Effector memory CD8-positive, alpha-beta T cell (primary cell): ENCODE results near the gene IKBIP.
"Not testable (repeated sequence)": the region's sequence is repeated elsewhere in the genome, so short reads cannot be mapped to it uniquely, and the experiment has no call there.

Source experiments
- ATAC-seq: fragments of 150-1000 bp; cut with Tn5 transposase; replicated peaks from 2 replicates; pipeline ENCODE4 v1.10.0; 2021; ENCODE audit warnings: mild to moderate bottlenecking, moderate library complexity
- DNase-seq, 3 experiments: peaks; one replicate each; pipeline ENCODE4 v3.0.0; 2021
- H3K27ac Mint-ChIP-seq, 2 donors: one replicate each; pipeline ENCODE4 v1.8.0; 2022; ENCODE audit warnings: mild to moderate bottlenecking in 2 of 2, mixed read lengths in 2 of 2, moderate library complexity in 2 of 2
- H3K27me3 Mint-ChIP-seq, 2 donors: one replicate each; pipeline ENCODE4 v1.8.0; 2022; ENCODE audit warnings: mixed read lengths in 2 of 2
- H3K36me3 Mint-ChIP-seq: one replicate; pipeline ENCODE4 v1.8.0; 2022; ENCODE audit warnings: mild to moderate bottlenecking, moderate library complexity, mixed read lengths; ENCODE audit not compliant: insufficient read depth
- H3K4me1 Mint-ChIP-seq, 2 donors: one replicate each; pipeline ENCODE4 v1.8.0; 2022; ENCODE audit warnings: low read depth in 2 of 2, mixed read lengths in 2 of 2
- H3K4me3 Mint-ChIP-seq, 2 donors: one replicate each; pipeline ENCODE4 v1.8.0; 2022; ENCODE audit warnings: mild to moderate bottlenecking in 2 of 2, mixed read lengths in 2 of 2, moderate library complexity in 2 of 2
- H3K9me3 Mint-ChIP-seq, 2 donors: one replicate each; pipeline ENCODE4 v1.8.0; 2022; ENCODE audit warnings: mixed read lengths in 2 of 2

The IKBIP gene

DNA sequence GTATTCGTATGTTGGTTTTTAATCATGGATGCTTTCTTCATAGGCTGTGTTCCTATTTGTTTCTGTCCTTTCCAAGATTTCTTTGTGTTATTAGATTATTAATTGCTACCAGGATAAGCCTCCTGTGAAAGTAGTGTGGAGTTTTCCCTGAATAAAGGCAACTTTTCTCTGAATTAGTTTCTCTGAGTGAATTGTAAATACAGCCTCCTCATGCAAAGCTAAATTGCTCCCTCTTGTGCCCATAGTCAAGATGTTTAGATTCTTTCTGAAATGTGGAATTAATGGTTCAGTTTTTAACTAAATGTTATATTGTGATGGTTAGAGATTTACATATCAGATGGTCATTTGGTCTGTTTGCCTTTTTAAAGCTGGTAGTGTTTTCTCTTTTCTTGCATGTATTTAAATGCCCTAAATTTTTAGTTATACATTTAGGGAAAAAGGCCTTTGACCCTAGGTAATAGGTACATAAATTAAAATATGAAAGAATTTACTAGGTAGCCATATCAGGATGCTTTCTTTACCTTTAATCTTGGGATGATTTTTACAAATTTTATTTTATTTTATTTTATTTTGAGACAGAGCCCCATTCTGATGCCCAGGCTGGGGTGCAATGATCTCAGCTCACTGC is 9.4 kb upstream of the IKBIP start:
- ATAC-seq (peak; percentile 68), DNase-seq (peak; percentile 9 to 12 (median 12))
- Mint-ChIP-seq H3K27me3 (no peaks in the 10 kb centered on the region), H3K4me1 (peaks cover 1 to 14% of the 10 kb centered on the region in 2 donors), H3K27ac (no peak overlapping the region), H3K4me3 (no peak overlapping the region), H3K9me3 (no peaks in the 10 kb centered on the region), H3K36me3 (peaks cover 41% of the 10 kb centered on the region)

DNA sequence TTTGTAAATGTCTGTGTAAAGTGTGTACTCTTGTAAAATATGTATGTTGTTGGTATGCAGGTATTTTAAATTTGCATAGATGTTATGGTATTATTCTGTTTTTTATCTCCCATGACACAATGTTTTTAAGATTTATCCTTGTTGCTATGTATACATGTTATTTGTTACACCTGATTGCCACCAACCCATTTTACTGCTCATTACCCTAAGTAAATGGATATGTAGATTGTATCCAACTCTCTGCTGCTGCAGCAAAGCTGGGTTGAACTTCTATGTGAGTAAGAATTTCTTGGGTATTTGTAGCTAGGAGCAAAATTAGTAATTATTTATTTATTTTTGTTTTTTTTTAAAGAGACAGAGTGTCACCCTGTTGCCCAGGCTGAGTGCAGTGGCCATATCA is 6.7 kb upstream of the IKBIP start:
- Mint-ChIP-seq H3K9me3 (no peaks in the 10 kb centered on the region), H3K36me3 (peaks cover 41% of the 10 kb centered on the region), H3K4me3 (no peak overlapping the region), H3K27ac (peak overlapping the region in 1 of 2 donors; percentile 27), H3K27me3 (no peaks in the 10 kb centered on the region), H3K4me1 (peaks cover 6 to 11% of the 10 kb centered on the region in 2 donors)
- ATAC-seq (no peak), DNase-seq (no peak)

DNA sequence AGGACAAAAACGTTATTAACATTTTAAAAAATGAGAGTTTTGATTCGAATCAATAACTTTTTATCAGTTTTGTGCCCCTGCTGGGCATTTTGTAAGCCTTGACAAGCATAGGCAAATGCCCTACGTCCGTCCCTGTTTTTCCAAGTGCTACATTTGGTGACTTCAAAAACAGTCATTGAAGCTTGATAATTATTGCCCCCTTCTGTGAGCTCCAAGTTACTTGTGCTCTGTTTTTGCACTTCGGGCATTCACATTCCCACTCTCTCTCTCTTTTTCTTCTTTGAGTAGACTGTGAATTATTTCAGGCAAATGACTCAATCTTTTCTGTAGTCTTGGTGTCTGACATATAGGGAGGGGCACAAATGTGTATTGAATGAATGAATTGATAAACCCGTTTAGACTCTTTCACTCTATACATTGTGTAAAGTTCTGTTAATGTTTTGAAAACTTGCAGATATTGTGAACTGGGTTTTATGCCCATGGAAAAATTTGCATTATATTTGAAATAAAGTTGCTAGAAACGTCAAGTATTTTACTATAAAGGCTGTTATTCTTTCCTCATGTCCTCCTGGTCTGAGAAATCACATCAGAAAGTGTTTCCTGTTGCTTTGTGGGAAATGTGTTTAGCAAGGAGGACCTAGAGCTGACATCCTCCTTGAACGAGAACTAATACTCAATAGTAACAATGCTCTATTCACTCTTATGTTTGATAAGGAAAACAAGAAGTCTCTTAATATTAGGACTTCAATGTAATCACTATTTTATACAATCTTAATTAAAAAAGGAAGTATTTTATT is 1.9 kb upstream of the IKBIP start:
- ATAC-seq, result no peak
- H3K4me1 Mint-ChIP-seq, result peaks cover 6 to 19% of the 10 kb centered on the region in 2 donors
- peaks cover 42% of the 10 kb centered on the region for H3K36me3 Mint-ChIP-seq
- no peak for DNase-seq
- peak overlapping the region in 1 of 2 donors; percentile 70 for H3K27ac Mint-ChIP-seq
- H3K4me3 Mint-ChIP-seq, result peak overlapping the region; percentile 95 to 99
- H3K27me3 Mint-ChIP-seq, result no peaks in the 10 kb centered on the region
- H3K9me3 Mint-ChIP-seq, result no peaks in the 10 kb centered on the region

DNA sequence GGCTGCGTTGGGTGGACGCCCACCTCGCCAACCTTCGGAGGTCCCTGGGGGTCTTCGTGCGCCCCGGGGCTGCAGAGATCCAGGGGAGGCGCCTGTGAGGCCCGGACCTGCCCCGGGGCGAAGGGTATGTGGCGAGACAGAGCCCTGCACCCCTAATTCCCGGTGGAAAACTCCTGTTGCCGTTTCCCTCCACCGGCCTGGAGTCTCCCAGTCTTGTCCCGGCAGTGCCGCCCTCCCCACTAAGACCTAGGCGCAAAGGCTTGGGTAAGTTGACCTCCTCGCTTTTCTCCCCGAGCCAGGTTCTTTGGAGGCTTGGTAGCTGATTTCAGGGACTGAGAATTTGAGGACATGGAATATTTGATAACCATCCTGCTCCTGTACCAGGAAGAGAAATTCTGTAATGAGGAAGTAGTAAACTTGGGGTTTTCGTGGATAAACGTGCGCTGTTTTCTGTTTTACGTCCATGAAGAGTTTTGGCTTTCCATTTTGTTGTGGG is 1.0 kb upstream of the IKBIP start:
- H3K4me3 Mint-ChIP-seq, result peak overlapping the region; percentile 95 to 99
- H3K27ac Mint-ChIP-seq, result peak overlapping the region; percentile 70 to 93
- peak in 1 of 3 experiments; percentile 2 for DNase-seq
- peaks cover 9 to 19% of the 10 kb centered on the region in 2 donors for H3K4me1 Mint-ChIP-seq
- no peaks in the 10 kb centered on the region for H3K9me3 Mint-ChIP-seq
- no peaks in the 10 kb centered on the region for H3K27me3 Mint-ChIP-seq
- H3K36me3 Mint-ChIP-seq, result peaks cover 34% of the 10 kb centered on the region
- no peak for ATAC-seq

DNA sequence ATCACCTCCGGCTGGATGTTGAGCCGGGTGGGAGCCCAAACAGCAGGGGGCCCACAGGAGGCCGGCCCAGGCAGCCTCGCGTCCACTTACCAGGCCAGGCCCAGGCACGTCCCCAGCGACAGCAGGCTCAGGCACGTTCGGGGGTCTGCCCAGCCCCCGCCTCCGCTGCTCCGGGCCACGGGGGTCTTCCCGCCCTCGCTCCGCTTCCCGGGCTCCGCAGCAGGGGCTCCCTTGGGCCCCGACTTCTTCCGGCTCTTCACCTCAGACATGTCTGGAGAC is 216 bp downstream of the IKBIP start:
- ATAC-seq (peak; percentile 3), DNase-seq (no peak)
- Mint-ChIP-seq H3K27ac (peak overlapping the region; percentile 93 to 94), H3K4me1 (peaks cover 9 to 19% of the 10 kb centered on the region in 2 donors), H3K4me3 (peak overlapping the region; percentile 95 to 99), H3K27me3 (no peaks in the 10 kb centered on the region), H3K9me3 (no peaks in the 10 kb centered on the region), H3K36me3 (peaks cover 25% of the 10 kb centered on the region)

DNA sequence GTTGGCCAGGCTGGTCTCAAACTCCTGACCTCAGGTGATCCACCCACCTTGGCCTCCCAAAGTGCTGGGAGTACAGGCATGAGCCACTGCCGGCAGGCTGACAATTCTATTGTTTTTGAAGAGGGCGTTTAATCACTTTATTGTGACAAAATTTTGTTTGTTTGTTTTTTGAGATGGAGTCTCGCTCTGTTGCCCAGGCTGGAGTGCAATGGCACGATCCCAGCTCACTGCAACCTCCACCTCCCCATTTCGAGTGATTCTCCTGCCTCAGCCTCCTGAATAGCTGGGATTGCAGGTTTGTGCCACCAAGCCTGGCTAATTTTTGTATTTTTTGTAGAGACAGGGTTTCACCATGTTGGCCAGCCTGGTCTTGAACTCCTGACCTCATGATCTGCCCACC is 1.8 kb downstream of the IKBIP start:
- not testable (repeated sequence) for H3K27me3 Mint-ChIP-seq, ATAC-seq, DNase-seq, H3K9me3 Mint-ChIP-seq, H3K27ac Mint-ChIP-seq
- Mint-ChIP-seq H3K4me3 (peak overlapping the region; percentile 95 to 99), H3K36me3 (peaks cover 18% of the 10 kb centered on the region), H3K4me1 (peaks cover 7 to 21% of the 10 kb centered on the region in 2 donors)

DNA sequence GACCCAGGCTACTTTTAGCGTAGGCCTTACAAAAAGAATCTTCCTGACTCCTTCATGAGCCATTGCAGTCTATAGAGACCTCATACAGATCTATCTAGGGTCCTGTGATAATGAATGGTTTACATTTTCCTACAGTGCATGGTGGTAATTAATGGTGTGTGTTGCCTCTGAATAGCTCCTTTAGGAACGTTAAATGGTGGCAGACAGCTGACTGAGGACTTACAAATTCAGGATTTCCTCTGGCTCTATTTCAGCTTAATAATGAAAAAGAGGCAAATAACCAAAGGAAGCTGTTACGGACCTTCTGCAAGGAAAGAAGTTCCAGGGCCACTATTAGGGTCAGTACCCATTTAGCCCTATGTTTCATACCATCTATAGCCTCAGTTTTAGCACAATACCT is 5.1 kb downstream of the IKBIP start:
- Mint-ChIP-seq H3K4me3 (no peak overlapping the region), H3K36me3 (peaks cover 9% of the 10 kb centered on the region), H3K9me3 (no peaks in the 10 kb centered on the region), H3K27me3 (no peaks in the 10 kb centered on the region), H3K4me1 (peaks cover 2 to 21% of the 10 kb centered on the region in 2 donors), H3K27ac (no peak overlapping the region)
- DNase-seq (no peak), ATAC-seq (no peak)

DNA sequence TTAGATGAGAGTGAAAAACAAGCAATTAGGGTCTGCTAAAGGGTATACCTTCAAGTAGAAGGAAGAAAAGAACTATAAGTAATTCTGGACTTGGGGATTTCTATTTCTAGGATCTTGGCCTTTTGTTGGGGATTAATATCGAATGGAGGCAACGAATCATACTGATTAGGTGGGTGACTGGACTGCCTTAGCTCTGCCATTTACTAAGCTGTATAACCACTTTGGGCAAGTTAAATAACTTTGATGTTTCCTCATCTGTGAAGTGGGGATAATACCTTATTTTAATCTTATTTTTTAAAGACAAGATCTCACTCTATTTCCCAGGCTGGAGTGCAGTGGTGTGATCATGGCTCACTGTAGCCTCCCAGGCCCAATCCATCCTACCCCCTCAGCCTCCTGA is 6.6 kb downstream of the IKBIP start:
- peaks cover 2 to 12% of the 10 kb centered on the region in 2 donors for H3K4me1 Mint-ChIP-seq
- H3K36me3 Mint-ChIP-seq, result peaks cover 4% of the 10 kb centered on the region
- H3K4me3 Mint-ChIP-seq, result no peak overlapping the region
- peak overlapping the region in 1 of 2 donors; percentile 26 for H3K27ac Mint-ChIP-seq
- DNase-seq, result no peak
- no peaks in the 10 kb centered on the region for H3K9me3 Mint-ChIP-seq
- no peak for ATAC-seq
- no peaks in the 10 kb centered on the region for H3K27me3 Mint-ChIP-seq

DNA sequence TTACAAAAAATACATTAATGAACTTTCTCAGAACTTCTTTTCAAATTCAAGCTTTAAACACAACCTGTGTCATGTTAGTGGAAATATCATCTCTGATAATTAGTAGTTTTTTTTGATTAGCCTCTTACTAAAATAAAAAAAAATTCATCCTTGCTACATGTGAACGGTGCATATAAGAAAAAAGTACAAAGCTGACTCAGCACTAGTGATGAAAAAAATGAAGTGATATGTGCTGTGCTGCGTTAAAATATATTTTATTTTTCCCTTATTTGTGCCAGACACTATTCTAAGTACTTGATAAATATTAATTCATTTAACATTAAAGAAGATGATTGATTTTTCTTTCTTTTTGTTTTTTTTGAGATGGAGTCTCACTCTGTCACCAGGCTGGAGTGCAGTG is 7.5 kb downstream of the IKBIP start:
- Mint-ChIP-seq H3K4me1 (peaks cover 2 to 11% of the 10 kb centered on the region in 2 donors), H3K36me3 (peaks cover 10% of the 10 kb centered on the region), H3K9me3 (no peaks in the 10 kb centered on the region), H3K27me3 (no peaks in the 10 kb centered on the region), H3K4me3 (no peak overlapping the region), H3K27ac (no peak overlapping the region)
- ATAC-seq, result no peak
- no peak for DNase-seq

DNA sequence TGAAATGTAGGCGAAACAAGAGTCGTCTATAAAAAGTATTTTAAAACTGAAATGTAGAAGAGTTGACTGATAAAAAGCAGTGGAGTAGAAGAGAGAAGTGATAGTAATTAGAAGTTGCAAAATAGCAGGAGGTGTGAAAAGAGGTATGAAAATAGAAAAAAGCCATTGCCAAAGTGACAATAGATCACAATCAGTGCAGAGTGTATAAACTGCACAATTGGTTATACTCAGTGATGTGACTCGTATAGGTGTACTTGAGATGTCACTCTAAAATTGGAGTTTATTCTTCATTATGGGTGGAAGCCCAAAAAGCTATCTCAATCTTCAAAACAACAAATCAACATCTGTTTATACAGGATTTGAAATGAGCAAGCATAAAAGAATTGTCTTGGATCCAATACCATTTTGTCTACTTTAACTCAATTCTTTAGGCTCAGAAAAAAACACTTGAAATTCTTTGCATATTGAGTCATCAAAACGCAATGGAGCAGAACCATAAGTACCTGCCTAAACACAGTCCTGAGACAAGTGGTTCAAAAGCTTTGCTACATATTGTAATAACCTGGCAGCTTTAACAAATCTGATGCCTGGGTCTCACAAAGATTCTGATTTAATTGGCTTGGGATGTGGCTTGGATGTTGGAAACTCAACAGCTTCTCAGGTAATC is 8.8 kb downstream of the IKBIP start:
- Mint-ChIP-seq H3K9me3 (no peaks in the 10 kb centered on the region), H3K4me1 (peaks cover 1 to 11% of the 10 kb centered on the region in 2 donors), H3K27me3 (no peaks in the 10 kb centered on the region), H3K36me3 (peaks cover 10% of the 10 kb centered on the region), H3K4me3 (no peak overlapping the region), H3K27ac (peak overlapping the region in 1 of 2 donors; percentile 57)
- ATAC-seq (no peak), DNase-seq (no peak)

DNA sequence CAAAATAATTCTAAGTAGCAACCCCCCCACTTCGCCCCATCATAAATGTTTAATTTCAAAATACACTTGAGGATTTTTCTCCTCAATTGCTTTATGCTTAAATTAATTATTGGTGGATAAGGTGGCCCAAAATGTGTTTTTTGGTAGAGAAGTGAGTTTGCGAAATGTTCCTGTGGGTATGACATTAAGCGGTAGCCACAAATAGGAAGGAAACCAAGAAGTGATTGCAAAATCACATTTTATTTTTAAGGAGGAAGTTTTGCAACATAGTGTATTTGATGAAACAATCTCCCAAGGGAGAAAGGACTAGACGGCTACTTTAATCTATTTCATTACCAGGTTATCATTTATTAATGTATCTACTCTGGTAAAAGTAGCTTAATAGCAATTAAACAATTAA is 25.6 kb downstream of the IKBIP start:
- no peaks in the 10 kb centered on the region for H3K36me3 Mint-ChIP-seq

DNA sequence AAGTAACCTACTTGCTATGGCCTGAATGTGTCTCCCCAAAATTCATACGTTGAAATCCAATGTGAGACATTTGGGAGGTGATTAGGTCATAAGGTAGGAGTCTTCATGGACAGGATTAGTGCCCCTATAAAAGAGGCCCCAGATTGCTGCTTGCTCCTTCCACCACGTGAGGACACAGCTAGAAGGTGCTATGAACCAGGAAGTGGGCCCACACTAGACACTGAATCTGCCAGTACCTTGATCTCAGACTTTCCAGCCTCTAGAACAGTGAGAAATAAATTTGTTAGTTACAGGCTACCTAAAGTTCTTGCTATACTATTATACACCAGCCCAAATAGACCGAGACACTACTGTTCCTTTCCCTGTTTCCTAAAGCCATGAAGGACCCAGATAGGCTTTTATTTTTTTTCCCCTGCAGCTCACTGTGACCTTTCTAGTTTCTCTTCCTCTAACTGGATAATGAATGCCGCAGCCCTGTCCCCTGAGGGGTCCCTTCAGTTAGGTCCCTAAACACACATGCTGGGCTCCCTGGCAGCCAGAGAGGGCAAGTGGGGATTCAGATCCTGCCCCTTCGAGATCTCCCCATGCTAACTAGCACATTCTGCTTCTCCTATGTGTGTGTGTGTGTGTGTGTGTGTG is 31.8 kb downstream of the IKBIP start:
- peak overlapping the region; percentile 81 to 88 for H3K27ac Mint-ChIP-seq
- H3K9me3 Mint-ChIP-seq, result no peaks in the 10 kb centered on the region
- H3K4me3 Mint-ChIP-seq, result no peak overlapping the region
- no peaks in the 10 kb centered on the region for H3K36me3 Mint-ChIP-seq
- ATAC-seq (peak; percentile 57), DNase-seq (no peak)
- no peaks in the 10 kb centered on the region for H3K27me3 Mint-ChIP-seq
- H3K4me1 Mint-ChIP-seq, result peaks cover 0 to 5% of the 10 kb centered on the region in 2 donors

More for the DNA sequence above, 25.6 kb downstream of the IKBIP start:
- no peak for DNase-seq
- ATAC-seq, result no peak
- Mint-ChIP-seq H3K4me1 (peaks cover 0 to 5% of the 10 kb centered on the region in 2 donors), H3K27me3 (no peaks in the 10 kb centered on the region), H3K4me3 (no peak overlapping the region), H3K9me3 (no peaks in the 10 kb centered on the region), H3K27ac (no peak overlapping the region)

DNA sequence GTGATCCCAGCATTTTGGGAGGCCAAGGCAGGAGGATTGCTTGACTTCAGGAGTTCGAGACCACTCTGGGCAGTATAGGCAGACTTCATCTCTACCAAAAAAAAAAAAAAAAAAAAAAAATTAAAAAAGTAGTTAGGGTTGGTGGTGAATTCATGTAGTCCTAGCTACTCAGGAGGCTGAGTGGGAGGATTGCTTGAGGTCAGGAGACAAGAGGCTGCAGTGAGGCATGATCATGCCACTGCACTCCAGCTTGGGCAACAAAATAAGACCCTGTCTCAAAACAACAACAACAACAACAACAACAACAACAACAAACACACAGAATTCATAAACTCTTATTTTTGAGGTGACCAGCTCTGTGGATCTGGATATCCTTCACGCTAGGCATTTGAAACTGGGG is 34.0 kb downstream of the IKBIP start:
- H3K36me3 Mint-ChIP-seq, result no peaks in the 10 kb centered on the region
- H3K27ac Mint-ChIP-seq, result no peak overlapping the region
- H3K4me3 Mint-ChIP-seq, result no peak overlapping the region
- DNase-seq, result no peak
- H3K27me3 Mint-ChIP-seq, result no peaks in the 10 kb centered on the region
- no peaks in the 10 kb centered on the region for H3K9me3 Mint-ChIP-seq
- peaks cover 0 to 5% of the 10 kb centered on the region in 2 donors for H3K4me1 Mint-ChIP-seq
- no peak for ATAC-seq
